Upper lobe of right lung (tissue), 1 donor: ENCODE results near the gene PDLIM4. TPM values are rescaled to one million over a fixed set of nuclear protein-coding genes. Genes with fewer than 3 reads are reported as not detected.

Source experiments
- ATAC-seq: fragments of 200-7000 bp; cut with Tn5 transposase; one replicate; pipeline ENCODE4 v1.9.1; 2020; ENCODE audit warnings: mild to moderate bottlenecking, moderate library complexity
- DNase-seq: peaks from one replicate; pipeline ENCODE4 v3.0.0-alpha.2; 2020
- H3K27ac ChIP-seq: fragments of 200-600 bp; one replicate; pipeline ENCODE4 v1.8.0; 2022
- H3K27me3 ChIP-seq: fragments of 200-600 bp; one replicate; pipeline ENCODE4 v1.8.0; 2022; ENCODE audit warnings: mild to moderate bottlenecking
- H3K36me3 ChIP-seq: fragments of 200-600 bp; one replicate; pipeline ENCODE4 v1.8.0; 2022
- H3K4me1 ChIP-seq: fragments of 200-600 bp; one replicate; pipeline ENCODE4 v1.8.0; 2022
- H3K4me3 ChIP-seq: fragments of 200-600 bp; one replicate; pipeline ENCODE4 v1.8.0; 2022; ENCODE audit warnings: mild to moderate bottlenecking
- H3K9me3 ChIP-seq: fragments of 200-600 bp; one replicate; pipeline ENCODE4 v1.8.0; 2022
- CTCF ChIP-seq: fragments of 200-600 bp; IDR thresholded peaks from one replicate; pipeline ENCODE4 v1.8.0; 2022; ENCODE audit warnings: antibody characterized with exemption
- intact Hi-C: fragments of 100-400 bp; cut with DNase I; formaldehyde crosslinking; loops from one replicate; pipeline ENCODE4 v1.11.0; 2022
- total RNA-seq: library from RNA; stranded (reverse); fragmentation: NEBNext Ultra II Directional; extraction: Animal tissue kit (Norgen Biotek cat#: 25700); gene quantifications from one replicate; pipeline ENCODE4 v1.2.1, GENCODE V29; 2021
- donor health status: DM: no; HTN: yes; CAD: no; lungs with severe emphysema.

The PDLIM4 gene
- total RNA-seq, 1 donor from 2014 or later: 7.4 TPM

DNA sequence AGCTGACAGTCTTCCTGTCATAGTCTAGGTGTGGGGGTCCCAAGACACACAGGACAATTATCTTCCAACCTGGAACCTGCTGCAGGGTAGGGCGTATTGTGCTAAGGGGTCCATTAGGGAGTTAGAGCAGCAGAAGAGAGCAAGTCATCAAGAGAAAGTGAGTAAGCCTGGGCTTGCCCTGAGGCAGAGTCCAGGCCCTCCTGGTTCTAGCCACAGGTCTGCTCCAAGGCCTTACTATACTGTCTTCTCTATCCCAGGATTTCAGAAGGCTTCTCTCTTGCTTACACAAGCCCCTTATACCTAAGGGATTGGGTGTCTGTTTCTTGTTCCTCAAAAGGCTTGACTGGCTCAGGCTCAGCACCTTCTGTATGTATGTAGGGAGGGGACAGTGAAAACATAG is 37.5 kb upstream of the PDLIM4 start:
- intact Hi-C loops: no loop called here
- no peak for TF ChIP-seq CTCF
- H3K36me3 ChIP-seq: peaks cover 12% of the 10 kb centered on the region
- DNase-seq (no peak), ATAC-seq (no peak)
- no peak overlapping the region for H3K4me3 ChIP-seq
- peaks cover 19% of the 10 kb centered on the region for H3K4me1 ChIP-seq
- no peaks in the 10 kb centered on the region for H3K9me3 ChIP-seq
- H3K27me3 ChIP-seq: no peaks in the 10 kb centered on the region
- H3K27ac ChIP-seq: no peak overlapping the region

GRCh38 chr5:132220491-132220890 is 37.0 kb upstream of the PDLIM4 start:
- ATAC-seq (no peak), DNase-seq (no peak)
- H3K36me3 ChIP-seq: peaks cover 12% of the 10 kb centered on the region
- no peaks in the 10 kb centered on the region for H3K9me3 ChIP-seq
- H3K4me1 ChIP-seq: peaks cover 19% of the 10 kb centered on the region
- no peaks in the 10 kb centered on the region for H3K27me3 ChIP-seq
- peak overlapping the region; percentile 52 for H3K27ac ChIP-seq
- intact Hi-C loops: no loop called here
- no peak for TF ChIP-seq CTCF
- no peak overlapping the region for H3K4me3 ChIP-seq

DNA sequence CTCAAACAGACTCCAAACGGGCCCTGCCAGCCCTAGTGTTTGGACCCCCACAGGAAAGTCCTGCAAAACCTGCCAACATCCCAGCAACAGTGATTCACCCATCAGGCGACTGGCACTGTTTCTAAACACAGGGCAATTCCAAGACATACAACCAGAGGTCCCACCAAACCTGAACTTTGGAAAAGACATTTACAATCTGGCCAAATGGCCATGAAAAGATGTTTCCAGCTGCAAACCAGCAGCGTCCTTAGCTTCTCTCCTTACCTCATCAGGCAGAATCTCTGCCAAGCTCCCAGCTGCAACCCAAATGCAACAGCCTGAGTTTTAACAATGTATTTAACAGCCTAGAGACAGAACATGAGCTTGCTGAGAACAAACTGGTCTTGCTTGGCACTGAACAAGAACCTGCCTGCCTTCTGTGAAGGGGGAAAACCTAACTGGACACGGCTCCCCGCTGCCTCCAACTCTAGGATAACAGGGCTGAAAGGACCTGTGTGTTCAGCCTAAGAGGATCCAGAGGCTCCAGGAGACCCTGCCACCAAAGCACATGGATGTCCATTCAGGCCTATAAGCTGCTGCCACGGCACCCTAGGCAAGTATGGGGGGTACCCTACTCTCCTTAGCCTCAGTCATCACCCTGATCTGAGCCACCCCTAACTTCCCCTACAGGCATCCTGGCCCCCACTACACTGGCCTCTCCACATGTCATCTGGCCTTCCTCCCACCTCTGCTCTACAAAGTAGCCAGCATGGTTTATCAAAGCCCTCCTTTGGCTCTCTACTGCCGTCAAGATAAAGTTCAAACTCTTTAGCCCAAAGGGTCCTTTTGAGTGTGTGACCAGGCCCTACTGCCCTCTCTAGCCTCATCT is 35.5 kb upstream of the PDLIM4 start:
- no peak for DNase-seq
- H3K9me3 ChIP-seq: no peaks in the 10 kb centered on the region
- ATAC-seq: no peak
- TF ChIP-seq CTCF: peak; percentile 10
- peaks cover 28% of the 10 kb centered on the region for H3K4me1 ChIP-seq
- no peaks in the 10 kb centered on the region for H3K27me3 ChIP-seq
- H3K27ac ChIP-seq: no peak overlapping the region
- intact Hi-C loops: no loop called here
- no peak overlapping the region for H3K4me3 ChIP-seq
- peaks cover 4% of the 10 kb centered on the region for H3K36me3 ChIP-seq

- H3K27ac ChIP-seq: no peak overlapping the region
- intact Hi-C loops: no loop called here
- H3K4me1 ChIP-seq: peaks cover 29% of the 10 kb centered on the region
These were observed 34.9 kb upstream of the PDLIM4 start for GRCh38 chr5:132222649-132223038.

DNA sequence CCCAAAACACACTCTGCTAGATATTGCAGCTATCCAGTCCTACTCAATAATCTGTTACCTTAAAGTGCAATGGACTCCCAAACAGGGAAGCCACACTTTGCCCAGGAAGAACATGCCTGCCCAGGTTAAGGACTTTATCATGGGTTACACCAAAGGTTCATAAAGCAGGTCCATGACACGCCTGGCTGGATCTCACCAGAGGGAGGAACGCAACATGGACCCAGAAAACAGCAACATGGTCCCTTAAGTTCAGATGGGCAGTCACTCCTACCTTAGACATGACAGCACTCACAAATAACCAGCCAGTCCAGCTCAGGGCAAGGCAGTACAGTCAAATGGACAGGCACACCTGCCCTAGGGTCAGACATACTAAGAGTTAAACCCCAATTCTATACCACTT is 33.6 kb upstream of the PDLIM4 start:
- Histone ChIP-seq H3K36me3 (no peaks in the 10 kb centered on the region), H3K4me3 (no peak overlapping the region), H3K27me3 (no peaks in the 10 kb centered on the region), H3K4me1 (peaks cover 29% of the 10 kb centered on the region), H3K9me3 (no peaks in the 10 kb centered on the region), H3K27ac (peak overlapping the region; percentile 53)
- DNase-seq: no peak
- no peak for ATAC-seq
- no peak for TF ChIP-seq CTCF
- intact Hi-C loops: no loop called here

More at GRCh38 chr5:132222649-132223038, 34.9 kb upstream of the PDLIM4 start:
- TF ChIP-seq CTCF: no peak
- H3K27me3 ChIP-seq: no peaks in the 10 kb centered on the region
- DNase-seq (no peak), ATAC-seq (no peak)
- H3K36me3 ChIP-seq: no peaks in the 10 kb centered on the region
- H3K4me3 ChIP-seq: no peak overlapping the region
- no peaks in the 10 kb centered on the region for H3K9me3 ChIP-seq
